HG03520 (cell line): ENCODE measurements around the gene PLA2G2C.
"Not testable (repeated sequence)": the region's sequence is repeated elsewhere in the genome, so short reads cannot be mapped to it uniquely, and the experiment has no call there.

Source experiments
- ATAC-seq: cut with Tn5 transposase; IDR thresholded peaks from one replicate; pipeline ENCODE4 v1.9.1; 2021; ENCODE audit warnings: mild to moderate bottlenecking, moderate library complexity; ENCODE audit not compliant: unreplicated experiment

PLA2G2C gene

GRCh38 chr1:20185834-20186782, at the start of gene PLA2G2C, which contains the start of gene UBXN10:
Gene PLA2G2C, minus strand, starts transcription at chr1:20186518. Its CDS starts 9,155 bp downstream, at chr1:20177363.
Gene UBXN10, plus strand, starts transcription at chr1:20186096. Its CDS starts 4,466 bp downstream, at chr1:20190562.
- no peak for ATAC-seq

GRCh38 chr1:20234788-20235535, 48.6 kb upstream of the PLA2G2C start:
- no peak for ATAC-seq

GRCh38 chr1:20233866-20234265, 47.5 kb upstream of the PLA2G2C start:
- ATAC-seq, result no peak

GRCh38 chr1:20233394-20233793, 47.1 kb upstream of the PLA2G2C start:
- no peak for ATAC-seq

GRCh38 chr1:20232564-20232963, 46.2 kb upstream of the PLA2G2C start:
- not testable (repeated sequence) for ATAC-seq

GRCh38 chr1:20229171-20229570, 42.9 kb upstream of the PLA2G2C start:
- ATAC-seq, result no peak

GRCh38 chr1:20228314-20228825, 42.1 kb upstream of the PLA2G2C start:
- ATAC-seq, result no peak

- no peak for ATAC-seq
Observed at GRCh38 chr1:20227704-20228103, 41.4 kb upstream of the PLA2G2C start.

GRCh38 chr1:20224546-20224945, 38.2 kb upstream of the PLA2G2C start:
- ATAC-seq, result no peak

GRCh38 chr1:20223551-20224419, 37.5 kb upstream of the PLA2G2C start:
- ATAC-seq, result no peak

- no peak for ATAC-seq
Observed at GRCh38 chr1:20223106-20223505, 36.8 kb upstream of the PLA2G2C start.

- ATAC-seq, result no peak
Observed at GRCh38 chr1:20220036-20220435, 33.7 kb upstream of the PLA2G2C start.

GRCh38 chr1:20219053-20219452, 32.7 kb upstream of the PLA2G2C start:
- ATAC-seq, result not testable (repeated sequence)

- ATAC-seq, result no peak
Observed at GRCh38 chr1:20216574-20216973, 30.3 kb upstream of the PLA2G2C start.

GRCh38 chr1:20215716-20216115, 29.4 kb upstream of the PLA2G2C start:
- ATAC-seq, result no peak

- no peak for ATAC-seq
Observed at GRCh38 chr1:20212685-20213331, 26.5 kb upstream of the PLA2G2C start.

- ATAC-seq, result no peak
Observed at GRCh38 chr1:20212085-20212684, 25.9 kb upstream of the PLA2G2C start.

- ATAC-seq, result no peak
Observed at GRCh38 chr1:20211511-20211931, 25.2 kb upstream of the PLA2G2C start.

- ATAC-seq, result no peak
Observed at GRCh38 chr1:20210736-20211460, 24.6 kb upstream of the PLA2G2C start.
